Measurements from ENCODE around the gene IBA57. TPM values are rescaled to one million over a fixed set of nuclear protein-coding genes. Genes with fewer than 3 reads are reported as not detected.

Gene IBA57
- total and polyA plus RNA-seq, 4 donors, result 0.95 to 11.1 (median 4.8) TPM

GRCh38 chr1:228131766-228132165 lies 33.8 kb upstream of the IBA57 start:
- Histone ChIP-seq H3K36me3 (ENCODE audit: control insufficient read depth in 1 of 2, insufficient read depth in 2 of 2, low read length in 1 of 2) (no peaks in the 10 kb centered on the region), H3K4me1 (ENCODE audit: control insufficient read depth in 1 of 2, insufficient read depth in 2 of 2, low read length in 2 of 2) (no peaks in the 10 kb centered on the region), H3K27me3 (ENCODE audit: control insufficient read depth in 1 of 2, insufficient read depth in 2 of 2, low read length in 1 of 2) (no peaks in the 10 kb centered on the region), H3K27ac (ENCODE audit: low read depth in 1 of 2, low read length in 2 of 2) (no peak overlapping the region), H3K4me3 (ENCODE audit: low read length in 2 of 2) (no peak overlapping the region), H3K9me3 (ENCODE audit: control insufficient read depth, low read length) (no peaks in the 10 kb centered on the region)
- WGBS, 2 donors, result 88 to 90% methylated on average over 2 of the region's 2 CpGs
- ATAC-seq (ENCODE audit: low FRiP score), result no peak
- DNase-seq, result no peak
- intact Hi-C loops (cut with DNase I), result loop anchor here in 1 of 2 donors (5.0 to 10.0 kb wide), 3 partner anchors 81 to 371 kb away; partner anchors contain the start of gene TRIM11

- Histone ChIP-seq H3K27ac (ENCODE audit: low read depth in 1 of 2, low read length in 2 of 2) (no peak overlapping the region), H3K27me3 (ENCODE audit: control insufficient read depth in 1 of 2, insufficient read depth in 2 of 2, low read length in 1 of 2) (no peaks in the 10 kb centered on the region), H3K9me3 (ENCODE audit: control insufficient read depth, low read length) (no peaks in the 10 kb centered on the region), H3K4me3 (ENCODE audit: low read length in 2 of 2) (no peak overlapping the region), H3K36me3 (ENCODE audit: control insufficient read depth in 1 of 2, insufficient read depth in 2 of 2, low read length in 1 of 2) (no peaks in the 10 kb centered on the region), H3K4me1 (ENCODE audit: control insufficient read depth in 1 of 2, insufficient read depth in 2 of 2, low read length in 2 of 2) (no peaks in the 10 kb centered on the region)
- intact Hi-C loops (cut with DNase I), result loop anchor here in 1 of 2 donors (5.0 to 10.0 kb wide), 3 partner anchors 78 to 368 kb away; partner anchors contain the start of gene TRIM11
- no peak for ATAC-seq (ENCODE audit: low FRiP score)
- 77 to 78% methylated on average over 12 of the region's 12 CpGs for WGBS, 2 donors
- DNase-seq, result no peak
These were observed 31.0 kb upstream of the IBA57 start for GRCh38 chr1:228134591-228134990.

GRCh38 chr1:228136901-228137300 lies 28.7 kb upstream of the IBA57 start:
- Histone ChIP-seq H3K27me3 (ENCODE audit: control insufficient read depth in 1 of 2, insufficient read depth in 2 of 2, low read length in 1 of 2) (no peaks in the 10 kb centered on the region), H3K4me3 (ENCODE audit: low read length in 2 of 2) (no peak overlapping the region), H3K27ac (ENCODE audit: low read depth in 1 of 2, low read length in 2 of 2) (no peak overlapping the region), H3K9me3 (ENCODE audit: control insufficient read depth, low read length) (no peaks in the 10 kb centered on the region), H3K4me1 (ENCODE audit: control insufficient read depth in 1 of 2, insufficient read depth in 2 of 2, low read length in 2 of 2) (peaks cover 0 to 5% of the 10 kb centered on the region in 2 donors), H3K36me3 (ENCODE audit: control insufficient read depth in 1 of 2, insufficient read depth in 2 of 2, low read length in 1 of 2) (no peaks in the 10 kb centered on the region)
- WGBS, 2 donors, result 45 to 62% methylated on average over 1 of the region's 1 CpG
- intact Hi-C loops (cut with DNase I), result loop anchor here in 1 of 2 donors (10.0 kb wide), 1 partner anchor 268 kb away; the partner anchor contains the start of gene TRIM11
- ATAC-seq (ENCODE audit: low FRiP score) (no peak), DNase-seq (no peak)

- no peak for DNase-seq
- intact Hi-C loops (cut with DNase I), result loop anchor here in 1 of 2 donors (10.0 kb wide), 1 partner anchor 265 kb away; the partner anchor contains the start of gene TRIM11
- peak overlapping the region in 1 of 2 donors; percentile 80 for H3K27ac ChIP-seq (ENCODE audit: low read depth in 1 of 2, low read length in 2 of 2)
These were observed 26.1 kb upstream of the IBA57 start for GRCh38 chr1:228139406-228139930.

GRCh38 chr1:228139931-228140723 lies 25.5 kb upstream of the IBA57 start, which contains the start of gene GUK1:
TSS of gene GUK1 (plus strand) at chr1:228140279. CDS start at chr1:228140303, 24 bp downstream.
- peak within 1 kb of the TSS; percentile 80 to 90 for H3K27ac ChIP-seq (ENCODE audit: low read depth in 1 of 2, low read length in 2 of 2)
- DNase-seq (peak; percentile 100), ATAC-seq (ENCODE audit: low FRiP score) (peak; percentile 97)
- no peaks in the 10 kb centered on the region for H3K27me3 ChIP-seq (ENCODE audit: control insufficient read depth in 1 of 2, insufficient read depth in 2 of 2, low read length in 1 of 2)
- no peaks in the 10 kb centered on the region for H3K9me3 ChIP-seq (ENCODE audit: control insufficient read depth, low read length)
- peaks cover 0 to 7% of the 10 kb centered on the region in 2 donors for H3K4me1 ChIP-seq (ENCODE audit: control insufficient read depth in 1 of 2, insufficient read depth in 2 of 2, low read length in 2 of 2)
- intact Hi-C loops (cut with DNase I), result loop anchor here in 1 of 2 donors (1.0 to 10.0 kb wide), 3 partner anchors 25 to 265 kb away; partner anchors contain the start of genes C1orf35, IBA57 and TRIM11
- no peaks in the 10 kb centered on the region for H3K36me3 ChIP-seq (ENCODE audit: control insufficient read depth in 1 of 2, insufficient read depth in 2 of 2, low read length in 1 of 2)
- 0% methylated on average over 79 to 95 of the region's 95 CpGs for WGBS, 2 donors
- peak within 1 kb of the TSS; percentile 50 to 91 for H3K4me3 ChIP-seq (ENCODE audit: low read length in 2 of 2)

More at GRCh38 chr1:228139406-228139930, 26.1 kb upstream of the IBA57 start:
- Histone ChIP-seq H3K4me3 (ENCODE audit: low read length in 2 of 2) (peak overlapping the region in 1 of 2 donors; percentile 52), H3K4me1 (ENCODE audit: control insufficient read depth in 1 of 2, insufficient read depth in 2 of 2, low read length in 2 of 2) (peaks cover 0 to 7% of the 10 kb centered on the region in 2 donors), H3K27me3 (ENCODE audit: control insufficient read depth in 1 of 2, insufficient read depth in 2 of 2, low read length in 1 of 2) (no peaks in the 10 kb centered on the region), H3K9me3 (ENCODE audit: control insufficient read depth, low read length) (no peaks in the 10 kb centered on the region), H3K36me3 (ENCODE audit: control insufficient read depth in 1 of 2, insufficient read depth in 2 of 2, low read length in 1 of 2) (no peaks in the 10 kb centered on the region)
- ATAC-seq (ENCODE audit: low FRiP score), result no peak
- 20 to 22% methylated on average over 30 of the region's 30 CpGs for WGBS, 2 donors

- no peaks in the 10 kb centered on the region for H3K27me3 ChIP-seq (ENCODE audit: control insufficient read depth in 1 of 2, insufficient read depth in 2 of 2, low read length in 1 of 2)
- WGBS, 2 donors, result 3% methylated on average over 25 of the region's 25 CpGs
- no peaks in the 10 kb centered on the region for H3K9me3 ChIP-seq (ENCODE audit: control insufficient read depth, low read length)
- peaks cover 0 to 1% of the 10 kb centered on the region in 2 donors for H3K36me3 ChIP-seq (ENCODE audit: control insufficient read depth in 1 of 2, insufficient read depth in 2 of 2, low read length in 1 of 2)
- peak overlapping the region; percentile 50 to 91 for H3K4me3 ChIP-seq (ENCODE audit: low read length in 2 of 2)
- intact Hi-C loops (cut with DNase I), result loop anchor here in 1 of 2 donors (1.0 to 2.0 kb wide), 2 partner anchors 25 to 38 kb away; partner anchors contain the start of genes C1orf35 and IBA57
- H3K27ac ChIP-seq (ENCODE audit: low read depth in 1 of 2, low read length in 2 of 2), result peak overlapping the region in 1 of 2 donors; percentile 74
- no peak for DNase-seq
- peaks cover 0 to 7% of the 10 kb centered on the region in 2 donors for H3K4me1 ChIP-seq (ENCODE audit: control insufficient read depth in 1 of 2, insufficient read depth in 2 of 2, low read length in 2 of 2)
- no peak for ATAC-seq (ENCODE audit: low FRiP score)
These were observed 24.8 kb upstream of the IBA57 start for GRCh38 chr1:228140724-228141225.

- ATAC-seq (ENCODE audit: low FRiP score), result no peak
- H3K36me3 ChIP-seq (ENCODE audit: control insufficient read depth in 1 of 2, insufficient read depth in 2 of 2, low read length in 1 of 2), result peaks cover 0 to 2% of the 10 kb centered on the region in 2 donors
- H3K9me3 ChIP-seq (ENCODE audit: control insufficient read depth, low read length), result no peaks in the 10 kb centered on the region
- peak overlapping the region in 1 of 2 donors; percentile 91 for H3K4me3 ChIP-seq (ENCODE audit: low read length in 2 of 2)
- intact Hi-C loops (cut with DNase I), result loop anchor here in 1 of 2 donors (2.0 kb wide), 1 partner anchor 39 kb away; the partner anchor contains the start of gene C1orf35
- peak in 1 of 2 donors; percentile 67 for DNase-seq
- no peaks in the 10 kb centered on the region for H3K27me3 ChIP-seq (ENCODE audit: control insufficient read depth in 1 of 2, insufficient read depth in 2 of 2, low read length in 1 of 2)
- H3K27ac ChIP-seq (ENCODE audit: low read depth in 1 of 2, low read length in 2 of 2), result peak overlapping the region in 1 of 2 donors; percentile 7
- peaks cover 0 to 7% of the 10 kb centered on the region in 2 donors for H3K4me1 ChIP-seq (ENCODE audit: control insufficient read depth in 1 of 2, insufficient read depth in 2 of 2, low read length in 2 of 2)
- 24 to 30% methylated on average over 27 of the region's 27 CpGs for WGBS, 2 donors
These were observed 24.2 kb upstream of the IBA57 start for GRCh38 chr1:228141226-228142044.
